Left lung (tissue), 10 donors: ENCODE data around the gene CIAO3. TPM values are rescaled to one million over a fixed set of nuclear protein-coding genes. Genes with fewer than 3 reads are reported as not detected.

ENCODE experiments used
- ATAC-seq: fragments of 200-7000 bp; cut with Tn5 transposase; one replicate; pipeline ENCODE4 v1.9.1; 2020; ENCODE audit warnings: moderate library complexity
- DNase-seq, 4 donors: peaks; one replicate each; pipeline ENCODE4 v3.0.0-alpha.2; 2013 to 2020
- H3K27ac ChIP-seq, 2 donors: fragments of 200-600 bp; sonication (generic) in 1 of 2; one replicate each; pipeline versions ENCODE4 v1.5.0 to v1.8.0; 2020 to 2021
- H3K27me3 ChIP-seq, 2 donors: fragments of 200-600 bp; sonication (generic) in 1 of 2; one replicate each; pipeline versions ENCODE4 v1.5.0 to v1.8.0; 2020 to 2021
- H3K36me3 ChIP-seq, 2 donors: fragments of 200-600 bp; sonication (generic) in 1 of 2; one replicate each; pipeline versions ENCODE4 v1.5.0 to v1.8.0; 2020 to 2021
- H3K4me1 ChIP-seq, 2 donors: fragments of 200-600 bp; one replicate each; pipeline ENCODE4 v1.8.0; 2021
- H3K4me3 ChIP-seq, 2 donors: fragments of 200-600 bp; sonication (generic) in 1 of 2; one replicate each; pipeline versions ENCODE4 v1.5.0 to v1.8.0; 2020 to 2021; ENCODE audit warnings: mild to moderate bottlenecking in 1 of 2
- H3K9me3 ChIP-seq, 2 donors: fragments of 200-600 bp; sonication (generic) in 1 of 2; one replicate each; pipeline versions ENCODE4 v1.5.0 to v1.8.0; 2020 to 2021
- CTCF ChIP-seq, 2 donors: fragments of 200-600 bp; sonication (generic) in 1 of 2; IDR thresholded peaks; one replicate each; pipeline versions ENCODE4 v1.5.0 to v1.8.0; 2021; ENCODE audit warnings: antibody characterized with exemption in 2 of 2
- intact Hi-C, 2 donors: fragments of 100-400 bp; cut with DNase I; formaldehyde crosslinking; loops; one replicate each; pipeline versions ENCODE4 v1.11.2 to v1.14.2; 2022
- polyA plus RNA-seq, 6 donors: library from polyadenylated mRNA; unstranded; fragments of 120-200 nt; gene quantifications; one replicate each; pipeline ENCODE4 v1.2.1, GENCODE V29; 2013; ENCODE audit not compliant: insufficient read length in 6 of 6
- total RNA-seq, 2 donors: library from RNA; stranded (reverse); fragmentation: NEBNext Ultra II Directional; extraction: Animal tissue kit (Norgen Biotek cat#: 25700); gene quantifications; one replicate each; pipeline ENCODE4 v1.2.1, GENCODE V29; 2021
- donor health status: DM: no; HTN: yes; CAD: no.
- donor health status: DM: no; HTN: no; CAD: no.

The CIAO3 gene
- total and polyA plus RNA-seq, 8 donors = 17.2 to 28.2 (median 21.2) TPM

DNA sequence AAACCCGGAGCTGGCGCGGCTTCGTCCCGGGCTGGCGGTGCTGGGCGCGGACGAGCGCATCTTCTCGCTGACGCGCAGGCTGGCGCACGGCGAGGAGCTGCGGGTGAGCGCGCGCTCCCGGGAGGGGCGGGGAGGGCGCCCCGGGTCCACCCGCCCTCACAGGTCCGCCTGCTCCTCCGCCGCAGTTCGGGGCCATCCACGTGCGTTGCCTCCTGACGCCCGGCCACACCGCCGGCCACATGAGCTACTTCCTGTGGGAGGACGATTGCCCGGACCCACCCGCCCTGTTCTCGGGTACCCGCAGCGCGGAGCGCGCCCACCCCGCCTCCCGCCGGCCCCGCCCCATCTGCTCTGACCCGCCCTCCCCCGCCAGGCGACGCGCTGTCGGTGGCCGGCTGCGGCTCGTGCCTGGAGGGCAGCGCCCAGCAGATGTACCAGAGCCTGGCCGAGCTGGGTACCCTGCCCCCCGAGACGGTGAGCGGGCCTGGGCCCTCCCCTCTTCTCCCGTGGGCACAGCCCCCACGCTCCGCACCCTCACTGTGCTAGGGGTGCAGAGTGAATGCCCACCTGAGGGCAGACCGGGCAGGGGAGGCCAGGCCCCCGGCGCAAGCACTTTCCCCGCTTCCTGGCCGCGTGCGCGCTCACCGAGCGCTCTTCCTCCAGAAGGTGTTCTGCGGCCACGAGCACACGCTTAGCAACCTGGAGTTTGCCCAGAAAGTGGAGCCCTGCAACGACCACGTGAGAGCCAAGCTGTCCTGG, 12.5 kb downstream of the CIAO3 start:
- intact Hi-C loops = no loop called here
- Histone ChIP-seq H3K9me3 (no peaks in the 10 kb centered on the region), H3K36me3 (peaks cover 0 to 36% of the 10 kb centered on the region in 2 donors), H3K27me3 (peaks cover 0 to 45% of the 10 kb centered on the region in 2 donors), H3K4me3 (peak overlapping the region; percentile 24 to 49), H3K27ac (no peak overlapping the region), H3K4me1 (peaks cover 12 to 29% of the 10 kb centered on the region in 2 donors)
- DNase-seq = peak in 2 of 4 donors; percentile 82 to 88
- TF ChIP-seq CTCF (IDR thresholded peaks at IDR 0.05) = no peak
- ATAC-seq = peak; percentile 67

GRCh38 chr16:727291-727977, 13.4 kb downstream of the CIAO3 start:
- Histone ChIP-seq H3K27me3 (peaks cover 0 to 45% of the 10 kb centered on the region in 2 donors), H3K4me3 (peak overlapping the region; percentile 24 to 49), H3K9me3 (no peaks in the 10 kb centered on the region), H3K4me1 (peaks cover 12 to 29% of the 10 kb centered on the region in 2 donors), H3K36me3 (peaks cover 0 to 28% of the 10 kb centered on the region in 2 donors), H3K27ac (no peak overlapping the region)
- ATAC-seq (peak; percentile 8), DNase-seq (no peak)
- TF ChIP-seq CTCF (IDR thresholded peaks at IDR 0.05) = no peak
- intact Hi-C loops = no loop called here

DNA sequence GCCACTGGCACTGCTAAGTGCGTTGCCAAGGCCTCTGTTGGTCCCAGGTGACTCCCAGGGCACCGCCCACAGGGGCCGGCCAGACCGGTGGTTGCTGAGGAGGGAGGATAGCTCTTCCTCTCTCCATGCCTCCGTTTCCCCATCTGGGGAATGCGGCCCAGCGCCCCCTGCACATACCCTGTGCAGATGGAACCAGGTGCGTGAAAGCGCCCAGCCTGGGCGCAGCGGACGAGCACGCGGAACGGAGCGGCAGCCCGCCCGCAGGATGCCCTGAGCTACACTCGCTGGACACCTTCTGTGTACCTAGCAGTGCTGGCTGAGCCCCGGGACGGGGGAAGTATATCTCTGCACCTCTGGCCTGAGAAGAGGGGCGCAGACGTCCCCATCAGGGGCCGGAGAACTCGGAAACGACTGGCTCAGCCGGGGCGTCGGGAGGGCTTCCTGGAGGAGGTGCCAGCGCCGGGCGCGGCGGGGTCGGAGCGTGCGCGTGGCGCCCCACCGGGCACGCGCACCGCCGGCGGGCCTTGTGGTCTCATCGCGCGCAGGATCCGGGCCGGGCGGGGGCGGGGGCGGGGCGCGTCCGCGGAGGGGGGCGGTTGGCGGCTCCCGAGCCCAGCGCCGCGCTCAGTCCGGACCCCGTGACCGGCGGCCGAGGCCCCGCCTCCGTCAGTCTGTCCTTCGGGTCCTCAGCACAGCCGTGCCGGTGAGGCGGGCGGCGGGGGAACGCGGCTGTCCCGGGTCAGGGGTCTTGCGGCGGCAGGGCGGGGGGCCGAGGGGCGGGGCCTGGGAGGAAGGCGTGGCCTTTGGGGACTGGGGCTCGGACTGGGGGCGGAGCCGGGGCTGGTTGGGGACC, 14.1 kb downstream of the CIAO3 start, which contains the start of the genes CCDC78 and HAGHL:
Gene CCDC78 (minus strand): TSS at position 6 of the 853 bp plus-strand sequence. CDS start 76 bp downstream, outside the sequence.
Gene HAGHL (plus strand): TSS at position 669 of the 853 bp plus-strand sequence. CDS start 404 bp downstream, outside the sequence.
- Histone ChIP-seq H3K27me3 (peaks cover 0 to 45% of the 10 kb centered on the region in 2 donors), H3K4me1 (peaks cover 12 to 36% of the 10 kb centered on the region in 2 donors), H3K36me3 (peaks cover 0 to 23% of the 10 kb centered on the region in 2 donors), H3K4me3 (peak within 1 kb of the TSS; percentile 24 to 49), H3K27ac (no peak within 1 kb of the TSS), H3K9me3 (no peaks in the 10 kb centered on the region)
- TF ChIP-seq CTCF (IDR thresholded peaks at IDR 0.05) = no peak
- DNase-seq (peak in 2 of 4 donors; percentile 73 to 91), ATAC-seq (peak; percentile 50)
- intact Hi-C loops = no loop called here

DNA sequence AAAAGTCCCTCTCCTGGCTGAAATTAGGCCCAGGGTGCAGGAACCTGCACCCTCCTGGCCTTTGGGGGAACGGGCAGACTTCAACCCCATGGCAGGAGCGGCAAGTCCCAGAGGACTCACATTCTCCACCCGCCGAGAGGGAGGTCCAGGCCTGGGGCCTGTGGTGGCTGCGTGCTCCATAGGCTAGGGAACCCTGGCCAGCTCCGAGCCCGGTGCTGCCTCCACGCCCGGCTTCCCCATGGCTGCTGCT, 14.7 kb downstream of the CIAO3 start:
- Histone ChIP-seq H3K9me3 (no peaks in the 10 kb centered on the region), H3K27me3 (peaks cover 0 to 45% of the 10 kb centered on the region in 2 donors), H3K4me3 (peak overlapping the region in 1 of 2 donors; percentile 49), H3K27ac (no peak overlapping the region), H3K36me3 (peaks cover 0 to 18% of the 10 kb centered on the region in 2 donors), H3K4me1 (peaks cover 12 to 41% of the 10 kb centered on the region in 2 donors)
- intact Hi-C loops = no loop called here
- TF ChIP-seq CTCF (IDR thresholded peaks at IDR 0.05) = no peak
- ATAC-seq = no peak
- no peak for DNase-seq
